ENCODE results near the gene ASTL.
"Not testable (repeated sequence)": the region's sequence is repeated elsewhere in the genome, so short reads cannot be mapped to it uniquely, and the experiment has no call there.

The ASTL gene

GRCh38 chr2:96145036-96145847 is 6.9 kb upstream of the ASTL start, which contains the start of gene DUSP2:
TSS of gene DUSP2 (minus strand) at chr2:96145440. CDS start at chr2:96145354, 86 bp downstream.
- peak; percentile 94 for DNase-seq

- peak; percentile 64 for DNase-seq
Observed at GRCh38 chr2:96144481-96145035, 6.3 kb upstream of the ASTL start.

- peak; percentile 56 for DNase-seq
Observed at GRCh38 chr2:96143848-96144480, 5.7 kb upstream of the ASTL start.

- no peak for DNase-seq
Observed at GRCh38 chr2:96143231-96143847, 5.0 kb upstream of the ASTL start.

- peak; percentile 70 for DNase-seq
Observed at GRCh38 chr2:96142217-96143113, 4.2 kb upstream of the ASTL start.

- DNase-seq: not testable (repeated sequence)
Observed at GRCh38 chr2:96141624-96141967, 3.3 kb upstream of the ASTL start.

- no peak for DNase-seq
Observed at GRCh38 chr2:96140941-96141623, 2.8 kb upstream of the ASTL start.

GRCh38 chr2:96139181-96139758 is 968 bp upstream of the ASTL start:
- no peak for DNase-seq

- DNase-seq: no peak
Observed at GRCh38 chr2:96137321-96138178, 752 bp downstream of the ASTL start.

GRCh38 chr2:96136129-96136720 is 2.1 kb downstream of the ASTL start:
- no peak for DNase-seq

- no peak for DNase-seq
Observed at GRCh38 chr2:96135621-96136020, 2.7 kb downstream of the ASTL start.

GRCh38 chr2:96135171-96135570 is 3.1 kb downstream of the ASTL start:
- DNase-seq: no peak

- DNase-seq: no peak
Observed at GRCh38 chr2:96134421-96134820, 3.9 kb downstream of the ASTL start.

- DNase-seq: no peak
Observed at GRCh38 chr2:96131813-96132745, 6.2 kb downstream of the ASTL start.

GRCh38 chr2:96131152-96131812 is 7.0 kb downstream of the ASTL start:
- DNase-seq: no peak

GRCh38 chr2:96130483-96130882 is 7.8 kb downstream of the ASTL start:
- no peak for DNase-seq

GRCh38 chr2:96129528-96130120 is 8.7 kb downstream of the ASTL start:
- no peak for DNase-seq

- DNase-seq: no peak
Observed at GRCh38 chr2:96128456-96128855, 9.8 kb downstream of the ASTL start.
